Type B pancreatic cell (in vitro differentiated cells): Measurements from ENCODE around the gene CDC42EP2. TPM values are rescaled to one million over a fixed set of nuclear protein-coding genes. Genes with fewer than 3 reads are reported as not detected.

Source experiments
- DNase-seq: peaks from one replicate; pipeline ENCODE4 v3.0.0; 2021; ENCODE audit warnings: mixed read lengths; ENCODE audit not compliant: unreplicated experiment; ENCODE audit errors: extremely low spot score
- H3K27ac Mint-ChIP-seq: 2 replicates; pipeline ENCODE4 v1.8.0; 2021; ENCODE audit warnings: mild to moderate bottlenecking, mixed read lengths
- H3K27me3 Mint-ChIP-seq: 2 replicates; pipeline ENCODE4 v1.8.0; 2021; ENCODE audit warnings: mixed read lengths
- H3K36me3 Mint-ChIP-seq: 2 replicates; pipeline ENCODE4 v1.8.0; 2021; ENCODE audit warnings: mixed read lengths
- H3K4me1 Mint-ChIP-seq: one replicate; pipeline ENCODE4 v1.8.0; 2021; ENCODE audit warnings: mixed read lengths; ENCODE audit not compliant: unreplicated experiment
- H3K4me3 Mint-ChIP-seq: 2 replicates; pipeline ENCODE4 v1.8.0; 2021; ENCODE audit warnings: mild to moderate bottlenecking, mixed read lengths
- H3K9me3 Mint-ChIP-seq: 2 replicates; pipeline ENCODE4 v1.8.0; 2021; ENCODE audit warnings: mixed read lengths
- CTCF ChIP-seq: fragments of 200-600 bp; sonication (generic); conservative IDR thresholded peaks from 2 replicates; pipeline ENCODE4 v1.5.0; 2021; ENCODE audit warnings: antibody characterized with exemption, mild to moderate bottlenecking
- total RNA-seq: library from RNA; stranded (reverse); gene quantifications from 2 replicates; pipeline ENCODE4 v1.2.1, GENCODE V29; 2021; ENCODE audit warnings: low replicate concordance

CDC42EP2 gene
- total RNA-seq, 1 donor from 2014 or later: 9.4 TPM

- no peaks in the 10 kb centered on the region for H3K27me3 Mint-ChIP-seq
- no peaks in the 10 kb centered on the region for H3K4me1 Mint-ChIP-seq
- H3K27ac Mint-ChIP-seq: peak overlapping the region; percentile 15
- no peak for DNase-seq
- TF ChIP-seq CTCF: no peak
- H3K9me3 Mint-ChIP-seq: no peaks in the 10 kb centered on the region
- no peak overlapping the region for H3K4me3 Mint-ChIP-seq
- no peaks in the 10 kb centered on the region for H3K36me3 Mint-ChIP-seq
These were observed 9.1 kb downstream of the CDC42EP2 start for GRCh38 chr11:65323813-65324212.

- Mint-ChIP-seq H3K36me3 (no peaks in the 10 kb centered on the region), H3K4me1 (peaks cover 9% of the 10 kb centered on the region), H3K4me3 (no peak overlapping the region), H3K27me3 (peaks cover 3% of the 10 kb centered on the region), H3K27ac (no peak overlapping the region), H3K9me3 (no peaks in the 10 kb centered on the region)
- DNase-seq: no peak
- TF ChIP-seq CTCF: no peak
These were observed 10.8 kb downstream of the CDC42EP2 start for GRCh38 chr11:65325435-65325834.

- no peak for TF ChIP-seq CTCF
- DNase-seq: no peak
- peaks cover 9% of the 10 kb centered on the region for H3K4me1 Mint-ChIP-seq
- no peak overlapping the region for H3K4me3 Mint-ChIP-seq
- peaks cover 3% of the 10 kb centered on the region for H3K27me3 Mint-ChIP-seq
- H3K36me3 Mint-ChIP-seq: no peaks in the 10 kb centered on the region
- H3K27ac Mint-ChIP-seq: no peak overlapping the region
- no peaks in the 10 kb centered on the region for H3K9me3 Mint-ChIP-seq
These were observed 12.4 kb downstream of the CDC42EP2 start for GRCh38 chr11:65327021-65327420.

- no peaks in the 10 kb centered on the region for H3K36me3 Mint-ChIP-seq
- peaks cover 11% of the 10 kb centered on the region for H3K4me1 Mint-ChIP-seq
- H3K9me3 Mint-ChIP-seq: no peaks in the 10 kb centered on the region
- no peak for TF ChIP-seq CTCF
- DNase-seq: no peak
- peaks cover 3% of the 10 kb centered on the region for H3K27me3 Mint-ChIP-seq
- H3K4me3 Mint-ChIP-seq: no peak overlapping the region
- H3K27ac Mint-ChIP-seq: peak overlapping the region; percentile 73
These were observed 14.8 kb downstream of the CDC42EP2 start for GRCh38 chr11:65329478-65329877.

- DNase-seq: peak; percentile 83
These were observed 15.3 kb downstream of the CDC42EP2 start for GRCh38 chr11:65329944-65330403.

More at GRCh38 chr11:65329944-65330403, 15.3 kb downstream of the CDC42EP2 start:
- Mint-ChIP-seq H3K9me3 (no peaks in the 10 kb centered on the region), H3K27ac (peak overlapping the region; percentile 73), H3K27me3 (peaks cover 3% of the 10 kb centered on the region), H3K4me3 (peak overlapping the region; percentile 31), H3K36me3 (no peaks in the 10 kb centered on the region), H3K4me1 (peaks cover 16% of the 10 kb centered on the region)
- peak; percentile 92 for TF ChIP-seq CTCF
